Vagina (tissue), 2 donors: ENCODE measurements around the gene KISS1R. TPM values are rescaled to one million over a fixed set of nuclear protein-coding genes. Genes with fewer than 3 reads are reported as not detected.

Experiments
- DNase-seq, 2 donors: peaks; one replicate each; pipeline ENCODE4 v3.0.0-alpha.2; 2017; ENCODE audit errors: extremely low spot score in 2 of 2
- H3K27ac ChIP-seq: fragments of 200-600 bp; sonication (generic); one replicate; pipeline ENCODE4 v1.5.1; 2019
- H3K27me3 ChIP-seq: fragments of 200-600 bp; sonication (generic); one replicate; pipeline ENCODE4 v1.5.1; 2019
- H3K36me3 ChIP-seq, 2 donors: fragments of 200-600 bp; sonication (generic); one replicate each; pipeline ENCODE4 v1.5.1; 2017 to 2019
- H3K4me1 ChIP-seq: fragments of 200-600 bp; sonication (generic); one replicate; pipeline ENCODE4 v1.5.1; 2019
- H3K4me3 ChIP-seq, 2 donors: fragments of 200-600 bp; sonication (generic); 1 replicate in 1 of 2; 2 replicates in 1 of 2; pipeline ENCODE4 v1.5.1; 2016 to 2019
- H3K9me3 ChIP-seq: fragments of 200-600 bp; sonication (generic); one replicate; pipeline ENCODE4 v1.5.1; 2019
- CTCF ChIP-seq, 3 experiments: fragments of 450-650 bp in 2 of 3; fragments of 200-600 bp in 1 of 3; sonication (generic) in 1 of 3; IDR thresholded peaks; one replicate each; pipeline ENCODE4 v1.5.1; 2017 to 2019; ENCODE audit warnings: antibody characterized with exemption in 3 of 3, mild to moderate bottlenecking in 2 of 3, moderate library complexity in 2 of 3
- POLR2A ChIP-seq, 2 donors: fragments of 450-650 bp; IDR thresholded peaks; one replicate each; pipeline ENCODE4 v1.6.1; 2017; ENCODE audit warnings: antibody characterized with exemption in 2 of 2, mild to moderate bottlenecking in 2 of 2, moderate library complexity in 2 of 2
- POLR2AphosphoS5 ChIP-seq, 2 donors: sonication (generic); formaldehyde crosslinking; IDR thresholded peaks; one replicate each; pipeline ENCODE4 v1.9.0; 2017; ENCODE audit warnings: antibody characterized with exemption in 2 of 2, mild to moderate bottlenecking in 2 of 2, low read depth in 1 of 2; ENCODE audit not compliant: insufficient read depth in 1 of 2
- intact Hi-C: fragments of 100-400 bp; cut with DNase I; formaldehyde crosslinking; loops from one replicate; pipeline ENCODE4 v1.15.1; 2023
- total RNA-seq: library from RNA; depleted of rRNA; stranded (reverse); fragments of >200 nt; gene quantifications from one replicate; pipeline ENCODE4 v1.2.3, GENCODE V29; 2016

The KISS1R gene
- total RNA-seq, 1 donor from 2014 or later: not detected

GRCh38 chr19:941292-942132, 24.4 kb downstream of the KISS1R start:
- no peak for TF ChIP-seq POLR2AphosphoS5 (IDR thresholded peaks at IDR 0.05; ENCODE audit: insufficient read depth in 1 of 2, low read depth in 1 of 2)
- no peak for TF ChIP-seq CTCF (IDR thresholded peaks at IDR 0.05)
- TF ChIP-seq POLR2A (IDR thresholded peaks at IDR 0.05): no peak
- DNase-seq: no peak
- H3K36me3 ChIP-seq: no peaks in the 10 kb centered on the region
- intact Hi-C loops: no loop called here
- H3K4me1 ChIP-seq: peaks cover 42% of the 10 kb centered on the region
- peak overlapping the region; percentile 79 for H3K27ac ChIP-seq
- H3K4me3 ChIP-seq: peak overlapping the region; percentile 26 to 42
- no peaks in the 10 kb centered on the region for H3K9me3 ChIP-seq
- H3K27me3 ChIP-seq: no peaks in the 10 kb centered on the region

DNA sequence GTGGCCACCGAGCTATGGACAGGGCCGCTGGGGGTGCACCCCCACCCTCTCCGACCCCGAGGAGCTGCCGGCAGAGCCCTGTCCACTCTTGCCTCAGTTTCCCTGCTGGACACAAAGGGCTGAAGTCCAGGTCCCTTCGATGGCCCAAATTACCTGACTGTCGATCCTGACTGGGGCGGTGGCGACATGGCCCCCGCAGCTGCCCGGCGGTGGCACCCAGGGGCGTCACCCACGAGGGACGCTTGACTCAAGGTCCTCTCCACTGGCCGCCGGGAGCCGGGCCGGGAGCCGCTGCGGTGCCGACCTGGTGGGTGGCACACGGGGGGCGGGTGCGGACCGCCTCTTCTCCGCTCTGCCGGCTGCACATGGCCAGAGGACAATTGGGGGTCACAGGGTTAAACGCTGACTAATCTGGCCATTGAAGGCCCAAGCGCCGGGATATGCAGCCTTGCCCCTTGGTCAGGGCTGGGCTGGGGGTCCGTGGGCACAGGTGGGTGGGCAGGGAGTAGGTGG, 25.1 kb downstream of the KISS1R start:
- no peak overlapping the region for H3K27ac ChIP-seq

DNA sequence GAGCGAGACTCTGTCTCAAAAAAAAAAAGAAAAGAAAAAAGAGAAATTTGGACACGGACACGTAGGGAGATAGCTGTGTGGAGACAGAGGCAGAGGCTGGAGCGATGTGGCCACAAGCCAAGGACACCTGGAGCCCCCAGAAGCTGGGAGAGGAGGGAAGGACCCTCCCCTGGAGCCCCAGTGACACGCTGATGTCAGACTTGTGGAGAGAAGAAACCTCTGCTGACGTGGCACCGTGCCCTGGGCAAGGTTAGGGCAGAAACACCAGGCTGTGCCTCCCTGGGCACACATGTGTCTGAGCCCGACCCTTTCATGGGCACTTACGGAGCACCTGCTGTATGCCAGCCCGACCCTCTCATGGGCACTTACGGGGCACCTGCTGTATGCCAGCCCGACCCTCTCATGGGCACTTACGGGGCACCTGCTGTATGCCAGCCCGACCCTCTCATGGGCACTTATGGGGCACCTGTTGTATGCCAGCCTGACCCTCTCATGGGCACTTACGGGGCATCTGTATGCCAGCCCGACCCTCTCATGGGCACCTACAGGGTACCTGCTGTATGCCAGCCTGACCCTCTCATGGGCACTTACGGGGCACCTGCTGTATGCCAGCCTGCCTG, 26.5 kb downstream of the KISS1R start:
- H3K27me3 ChIP-seq: no peaks in the 10 kb centered on the region
- TF ChIP-seq CTCF (IDR thresholded peaks at IDR 0.05) (no peak), POLR2A (IDR thresholded peaks at IDR 0.05) (no peak), POLR2AphosphoS5 (IDR thresholded peaks at IDR 0.05; ENCODE audit: insufficient read depth in 1 of 2, low read depth in 1 of 2) (no peak)
- DNase-seq: no peak
- no peaks in the 10 kb centered on the region for H3K9me3 ChIP-seq
- peaks cover 42% of the 10 kb centered on the region for H3K4me1 ChIP-seq
- no peak overlapping the region for H3K27ac ChIP-seq
- no peaks in the 10 kb centered on the region for H3K36me3 ChIP-seq
- H3K4me3 ChIP-seq: peak overlapping the region in 1 of 2 donors; percentile 24
- intact Hi-C loops: no loop called here

More for the DNA sequence above, 25.1 kb downstream of the KISS1R start:
- H3K4me1 ChIP-seq: peaks cover 42% of the 10 kb centered on the region
- intact Hi-C loops: no loop called here
- no peaks in the 10 kb centered on the region for H3K36me3 ChIP-seq
- no peaks in the 10 kb centered on the region for H3K9me3 ChIP-seq
- TF ChIP-seq POLR2A (IDR thresholded peaks at IDR 0.05) (no peak), CTCF (IDR thresholded peaks at IDR 0.05) (no peak), POLR2AphosphoS5 (IDR thresholded peaks at IDR 0.05; ENCODE audit: insufficient read depth in 1 of 2, low read depth in 1 of 2) (no peak)
- no peak overlapping the region for H3K4me3 ChIP-seq
- DNase-seq: no peak
- no peaks in the 10 kb centered on the region for H3K27me3 ChIP-seq

DNA sequence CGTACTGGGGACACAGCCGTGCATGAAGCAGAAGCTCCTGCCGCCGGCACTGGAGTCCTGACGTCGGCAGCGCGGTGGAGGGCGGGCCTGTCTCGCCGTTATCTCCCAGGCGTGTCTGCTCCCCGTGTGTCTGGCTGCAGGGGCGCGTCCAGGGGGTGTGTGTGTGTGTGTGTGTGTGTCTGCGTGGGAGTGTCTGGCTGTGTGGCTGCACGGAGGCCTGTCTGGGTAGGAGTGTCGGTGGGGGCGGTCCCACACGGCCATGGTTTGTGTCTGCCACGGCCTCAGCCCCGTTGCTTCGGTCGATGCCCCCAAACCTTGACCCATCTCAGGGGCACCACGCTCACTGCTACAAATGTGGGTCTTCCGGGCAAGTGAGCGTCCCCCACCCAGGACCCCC, 27.0 kb downstream of the KISS1R start:
- no peak for DNase-seq
- Histone ChIP-seq H3K4me1 (peaks cover 42% of the 10 kb centered on the region), H3K27me3 (no peaks in the 10 kb centered on the region), H3K9me3 (no peaks in the 10 kb centered on the region), H3K27ac (no peak overlapping the region), H3K36me3 (no peaks in the 10 kb centered on the region), H3K4me3 (peak overlapping the region in 1 of 2 donors; percentile 24)
- intact Hi-C loops: no loop called here
- TF ChIP-seq POLR2A (IDR thresholded peaks at IDR 0.05) (no peak), POLR2AphosphoS5 (IDR thresholded peaks at IDR 0.05; ENCODE audit: insufficient read depth in 1 of 2, low read depth in 1 of 2) (no peak), CTCF (IDR thresholded peaks at IDR 0.05) (no peak)
